B cell (primary cell): ENCODE measurements around the gene SEC23B. TPM values are rescaled to one million over a fixed set of nuclear protein-coding genes. Genes with fewer than 3 reads are reported as not detected.
"Not testable (repeated sequence)": the region's sequence is repeated elsewhere in the genome, so short reads cannot be mapped to it uniquely, and the experiment has no call there.

Source experiments
- ATAC-seq: fragments of 200-7000 bp; cut with Tn5 transposase; one replicate; pipeline ENCODE4 v1.10.0; 2021; ENCODE audit warnings: low read depth, mild to moderate bottlenecking, moderate number of reproducible peaks, moderate library complexity
- CTCF ChIA-PET: fragments of 350-600 bp; sonication (Branson Sonifier 250); formaldehyde crosslinking; loops from one replicate; lab custom pipeline; 2021; ENCODE audit warnings: antibody characterized with exemption, inconsistent platforms; lab: Charles Lee
- POLR2A ChIA-PET: fragments of 350-600 bp; sonication (Branson Sonifier 250); formaldehyde crosslinking; loops from one replicate; lab custom pipeline; 2021; ENCODE audit warnings: antibody characterized with exemption; lab: Charles Lee
- DNase-seq: peaks from one replicate; pipeline ENCODE4 v3.0.0; 2013
- H2AFZ ChIP-seq: 2 replicates; pipeline ENCODE4 v1.6.1; 2012; ENCODE audit warnings: mild to moderate bottlenecking, low read depth, low read length; ENCODE audit not compliant: insufficient read depth, poor library complexity, severe bottlenecking
- H3K27ac ChIP-seq, 2 donors: 1 replicate in 1 of 2; 2 replicates in 1 of 2; pipeline ENCODE4 v1.5.1; 2012 to 2013; ENCODE audit warnings: low read length in 2 of 2, mild to moderate bottlenecking in 2 of 2, moderate library complexity in 1 of 2
- H3K27me3 ChIP-seq, 4 experiments: fragments of 200-600 bp in 1 of 4; sonication (generic) in 1 of 4; replicated peaks in 1 of 4; 1 replicate in 2 of 4; 2 replicates in 2 of 4; pipeline versions ENCODE4 v1.6.1 to v1.7.0; 2013 to 2016; ENCODE audit warnings: low read length in 3 of 4, mild to moderate bottlenecking in 2 of 4, mixed read lengths in 1 of 4, moderate library complexity in 1 of 4; ENCODE audit not compliant: insufficient read depth in 4 of 4, control insufficient read depth in 3 of 4; ENCODE audit errors: control extremely low read depth in 1 of 4
- H3K36me3 ChIP-seq, 2 experiments: replicated peaks in 1 of 2; 1 replicate in 1 of 2; 2 replicates in 1 of 2; pipeline versions ENCODE4 v1.6.1 to v1.7.1; 2013; ENCODE audit warnings: low read length in 1 of 2; ENCODE audit not compliant: insufficient read depth in 2 of 2, control insufficient read depth in 1 of 2; ENCODE audit errors: control extremely low read depth in 1 of 2, extremely low read depth in 1 of 2
- H3K4me1 ChIP-seq, 2 donors: fragments of 200-600 bp in 1 of 2; sonication (generic) in 1 of 2; 1 replicate in 1 of 2; 2 replicates in 1 of 2; pipeline versions ENCODE4 v1.5.1 to v1.6.1; 2013 to 2017; ENCODE audit warnings: low read length in 2 of 2; ENCODE audit not compliant: control insufficient read depth in 2 of 2, insufficient read depth in 2 of 2
- H3K4me2 ChIP-seq: replicated peaks from 2 replicates; pipeline ENCODE3; 2012; ENCODE audit warnings: mild to moderate bottlenecking, low read depth, low read length; ENCODE audit not compliant: poor library complexity, severe bottlenecking
- H3K4me3 ChIP-seq, 5 experiments: fragments of 200-600 bp in 1 of 5; sonication (generic) in 1 of 5; 1 replicate in 3 of 5; 2 replicates in 2 of 5; pipeline versions ENCODE4 v1.5.1 to v1.7.0; 2011 to 2016; ENCODE audit warnings: low read length in 4 of 5, mild to moderate bottlenecking in 4 of 5, low read depth in 2 of 5, control low read depth in 1 of 5, moderate library complexity in 1 of 5; ENCODE audit not compliant: insufficient read depth in 1 of 5; ENCODE audit errors: control extremely low read depth in 1 of 5, extremely low read depth in 1 of 5
- H3K79me2 ChIP-seq: fragments of 200-600 bp; sonication (generic); one replicate; pipeline ENCODE4 v1.6.0; 2016; ENCODE audit warnings: low read length; ENCODE audit not compliant: control insufficient read depth, insufficient read depth
- H3K9ac ChIP-seq: fragments of 200-600 bp; sonication (generic); 2 replicates; pipeline ENCODE4 v1.6.1; 2017; ENCODE audit warnings: mild to moderate bottlenecking, low read length, moderate library complexity
- H3K9me3 ChIP-seq, 3 donors: one replicate each; pipeline versions ENCODE4 v1.6.1 to v1.7.1; 2013; ENCODE audit warnings: low read length in 2 of 3; ENCODE audit not compliant: control insufficient read depth in 2 of 3, insufficient read depth in 1 of 3; ENCODE audit errors: control extremely low read depth in 1 of 3
- H4K20me1 ChIP-seq: 2 replicates; pipeline ENCODE4 v1.6.0; 2012; ENCODE audit warnings: mild to moderate bottlenecking, low read length; ENCODE audit not compliant: insufficient read depth, control insufficient read depth, poor library complexity, severe bottlenecking
- H3K27ac Mint-ChIP-seq: one replicate; pipeline ENCODE4 v1.8.0; 2021; ENCODE audit warnings: mixed read lengths
- H3K27me3 Mint-ChIP-seq: one replicate; pipeline ENCODE4 v1.8.0; 2021; ENCODE audit warnings: mixed read lengths
- H3K4me1 Mint-ChIP-seq: one replicate; pipeline ENCODE4 v1.8.0; 2021; ENCODE audit warnings: mixed read lengths
- H3K4me3 Mint-ChIP-seq: one replicate; pipeline ENCODE4 v1.8.0; 2021; ENCODE audit warnings: mixed read lengths
- H3K9me3 Mint-ChIP-seq: one replicate; pipeline ENCODE4 v1.8.0; 2022; ENCODE audit warnings: mixed read lengths; ENCODE audit not compliant: insufficient read depth
- CTCF ChIP-seq: fragments of 200-600 bp; IDR thresholded peaks from one replicate; pipeline ENCODE4 v1.8.0; 2022; ENCODE audit warnings: antibody characterized with exemption, mild to moderate bottlenecking
- EZH2 ChIP-seq: IDR thresholded peaks from 2 replicates; pipeline ENCODE4 v1.6.1; 2012; ENCODE audit warnings: borderline replicate concordance, low read depth, mild to moderate bottlenecking, moderate library complexity, low read length; ENCODE audit not compliant: insufficient read depth, poor library complexity, severe bottlenecking
- WGBS: methylation state at CpG from one replicate; pipeline ENCODE4 v1.1.5; 2013; ENCODE audit warnings: missing lambda C conversion rate; ENCODE audit not compliant: insufficient coverage; 5-methylcytosine and 5-hydroxymethylcytosine counted together
- intact Hi-C: fragments of 100-400 bp; cut with micrococcal nuclease; formaldehyde crosslinking; loops from one replicate; pipeline ENCODE4 v1.10.0; 2022
- polyA plus RNA-seq: library from polyadenylated mRNA; depleted of rRNA; stranded (reverse); fragments of >200 nt; gene quantifications from 2 replicates; pipeline ENCODE4 v1.2.3, GENCODE V29; 2012
- total RNA-seq, 2 donors: library from RNA; stranded (reverse); fragments of 120-200 nt in 1 of 2; gene quantifications; 1 replicate in 1 of 2; 2 replicates in 1 of 2; pipeline versions ENCODE4 v1.2.3 to v1.2.4, GENCODE V29; 2013 to 2022

Gene SEC23B
- total and polyA plus RNA-seq, 2 donors (not counting 1 experiment from before 2014, with no cell fraction given) = 19.5 to 39.4 TPM

- Mint-ChIP-seq H3K27me3 (no peaks in the 10 kb centered on the region), H3K27ac (no peak overlapping the region), H3K4me3 (no peak overlapping the region), H3K4me1 (no peaks in the 10 kb centered on the region), H3K9me3 (no peaks in the 10 kb centered on the region)
- no peak overlapping the region for H3K4me3 ChIP-seq
- CTCF ChIA-PET = no interaction called here
- no peaks in the 10 kb centered on the region for H3K4me1 ChIP-seq
- no peak overlapping the region for H3K27ac ChIP-seq
- H3K9me3 ChIP-seq = no peaks in the 10 kb centered on the region
- peaks cover 16 to 42% of the 10 kb centered on the region in 2 experiments for H3K36me3 ChIP-seq
- H4K20me1 ChIP-seq = no peaks in the 10 kb centered on the region
- no peak for DNase-seq
- POLR2A ChIA-PET = no interaction called here
- TF ChIP-seq CTCF = no peak
- no peak for TF ChIP-seq EZH2
- no peak overlapping the region for H3K4me2 ChIP-seq
- no peak for ATAC-seq
- H3K79me2 ChIP-seq = peaks cover 7% of the 10 kb centered on the region
- 92% methylated on average over 2 of the region's 2 CpGs for WGBS
- intact Hi-C loops = no loop called here
- H3K27me3 ChIP-seq = no peaks in the 10 kb centered on the region
- no peak overlapping the region for H3K9ac ChIP-seq
- H2AFZ ChIP-seq = no peak overlapping the region
These were observed 15.3 kb downstream of the SEC23B start for GRCh38 chr20:18523066-18523465.

DNA sequence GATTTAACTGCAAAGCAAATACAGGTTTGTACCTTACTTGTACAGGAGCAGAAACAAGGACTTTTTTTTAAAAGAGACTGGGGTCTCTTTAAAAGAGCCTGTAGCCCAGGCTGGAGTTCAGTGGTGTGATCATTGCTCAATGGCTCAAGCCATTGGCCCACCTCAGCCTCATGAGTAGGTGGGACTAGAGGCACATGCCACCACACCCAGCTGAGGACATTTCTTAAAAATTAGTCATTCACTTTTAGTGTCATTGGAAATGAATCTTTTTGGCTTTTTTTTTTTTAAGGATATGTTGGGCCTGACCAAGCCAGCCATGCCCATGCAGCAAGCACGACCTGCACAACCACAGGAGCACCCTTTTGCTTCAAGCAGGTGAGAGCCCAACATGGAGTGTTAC lies 16.9 kb downstream of the SEC23B start:
- Histone ChIP-seq H3K9ac (no peak overlapping the region), H3K36me3 (peaks cover 16 to 57% of the 10 kb centered on the region in 2 experiments), H4K20me1 (no peaks in the 10 kb centered on the region), H3K27me3 (no peaks in the 10 kb centered on the region), H3K4me1 (no peaks in the 10 kb centered on the region), H3K27ac (no peak overlapping the region), H3K4me3 (no peak overlapping the region), H3K9me3 (no peaks in the 10 kb centered on the region), H3K4me2 (no peak overlapping the region), H2AFZ (no peak overlapping the region), H3K79me2 (peaks cover 3% of the 10 kb centered on the region)
- ATAC-seq = no peak
- H3K4me3 Mint-ChIP-seq = no peak overlapping the region
- TF ChIP-seq EZH2 = no peak
- TF ChIP-seq CTCF = no peak
- no peaks in the 10 kb centered on the region for H3K27me3 Mint-ChIP-seq
- CTCF ChIA-PET = no interaction called here
- no peaks in the 10 kb centered on the region for H3K9me3 Mint-ChIP-seq
- no peak overlapping the region for H3K27ac Mint-ChIP-seq
- intact Hi-C loops = no loop called here
- H3K4me1 Mint-ChIP-seq = no peaks in the 10 kb centered on the region
- WGBS = 100% methylated on average over 1 of the region's 1 CpG
- POLR2A ChIA-PET = no interaction called here
- DNase-seq = no peak

- H3K27me3 ChIP-seq, H3K27ac ChIP-seq, intact Hi-C loops, H4K20me1 ChIP-seq, H3K4me1 Mint-ChIP-seq, H3K4me3 Mint-ChIP-seq, H3K27me3 Mint-ChIP-seq, H3K9ac ChIP-seq, H3K79me2 ChIP-seq, H3K27ac Mint-ChIP-seq, ATAC-seq, H3K4me2 ChIP-seq, H2AFZ ChIP-seq, H3K4me1 ChIP-seq, H3K9me3 ChIP-seq, DNase-seq, H3K9me3 Mint-ChIP-seq, POLR2A ChIA-PET, H3K4me3 ChIP-seq: not testable (repeated sequence)
- CTCF ChIA-PET = interaction anchor here (1.0 kb wide), 1 partner anchor 113 kb away, joined by 5 read pairs; no protein-coding TSS in a partner anchor
- 88% methylated on average over 9 of the region's 14 CpGs for WGBS
- H3K36me3 ChIP-seq = peaks cover 16 to 72% of the 10 kb centered on the region in 2 experiments
These were observed 19.0 kb downstream of the SEC23B start for GRCh38 chr20:18526761-18527160.
